LNCAP (cell line): Measurements from ENCODE around the gene FAM53A.

Experiments
- TF ChIP-seq, protein P1 (sequence below): fragments of 450-650 bp; IDR thresholded peaks from 2 replicates; pipeline ENCODE4 v1.5.1; 2017; ENCODE audit warnings: mild to moderate bottlenecking

The FAM53A gene

DNA sequence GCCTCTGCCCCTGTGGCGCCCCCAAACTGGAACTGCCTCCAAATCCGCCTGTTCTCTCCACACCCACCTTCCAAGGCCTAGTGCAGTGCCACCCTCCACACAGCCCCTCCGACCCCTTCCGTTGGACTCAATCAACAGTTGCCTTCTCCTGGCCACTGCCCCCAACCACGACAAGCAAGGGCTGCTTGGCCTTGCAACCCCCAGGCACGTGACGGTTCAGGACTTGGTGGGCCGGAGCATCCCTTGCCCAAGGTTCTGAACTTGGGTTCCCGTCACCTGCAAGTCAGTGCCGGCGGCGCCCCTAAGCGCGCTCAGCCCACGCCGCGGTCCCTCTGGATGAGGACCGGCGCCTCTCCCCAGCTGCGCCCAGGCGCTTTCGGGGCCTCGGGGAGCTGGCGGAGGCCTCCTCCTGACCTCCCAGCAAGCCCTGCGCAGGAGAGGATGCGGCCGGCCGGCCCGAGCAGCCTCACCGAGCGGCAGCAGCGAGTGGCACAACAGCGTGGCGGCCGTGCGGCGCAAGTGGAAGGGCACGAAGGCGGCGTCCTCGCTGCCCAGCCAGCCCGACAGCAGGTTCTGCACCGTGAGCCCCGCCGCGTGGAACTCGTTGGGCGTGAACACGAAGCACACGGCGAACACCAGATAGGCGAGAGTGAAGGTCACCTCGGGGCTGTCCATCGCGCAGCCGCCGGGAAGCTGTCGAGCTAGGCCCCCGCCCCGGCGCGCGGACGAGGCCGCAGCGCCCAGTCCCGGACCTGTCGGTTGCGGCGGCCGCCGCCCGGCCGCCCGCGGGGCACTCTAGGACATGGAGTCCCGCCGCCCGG is 36.3 kb upstream of the FAM53A start:
- TF ChIP-seq, protein P1, sequence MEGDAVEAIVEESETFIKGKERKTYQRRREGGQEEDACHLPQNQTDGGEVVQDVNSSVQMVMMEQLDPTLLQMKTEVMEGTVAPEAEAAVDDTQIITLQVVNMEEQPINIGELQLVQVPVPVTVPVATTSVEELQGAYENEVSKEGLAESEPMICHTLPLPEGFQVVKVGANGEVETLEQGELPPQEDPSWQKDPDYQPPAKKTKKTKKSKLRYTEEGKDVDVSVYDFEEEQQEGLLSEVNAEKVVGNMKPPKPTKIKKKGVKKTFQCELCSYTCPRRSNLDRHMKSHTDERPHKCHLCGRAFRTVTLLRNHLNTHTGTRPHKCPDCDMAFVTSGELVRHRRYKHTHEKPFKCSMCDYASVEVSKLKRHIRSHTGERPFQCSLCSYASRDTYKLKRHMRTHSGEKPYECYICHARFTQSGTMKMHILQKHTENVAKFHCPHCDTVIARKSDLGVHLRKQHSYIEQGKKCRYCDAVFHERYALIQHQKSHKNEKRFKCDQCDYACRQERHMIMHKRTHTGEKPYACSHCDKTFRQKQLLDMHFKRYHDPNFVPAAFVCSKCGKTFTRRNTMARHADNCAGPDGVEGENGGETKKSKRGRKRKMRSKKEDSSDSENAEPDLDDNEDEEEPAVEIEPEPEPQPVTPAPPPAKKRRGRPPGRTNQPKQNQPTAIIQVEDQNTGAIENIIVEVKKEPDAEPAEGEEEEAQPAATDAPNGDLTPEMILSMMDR: no peak

DNA sequence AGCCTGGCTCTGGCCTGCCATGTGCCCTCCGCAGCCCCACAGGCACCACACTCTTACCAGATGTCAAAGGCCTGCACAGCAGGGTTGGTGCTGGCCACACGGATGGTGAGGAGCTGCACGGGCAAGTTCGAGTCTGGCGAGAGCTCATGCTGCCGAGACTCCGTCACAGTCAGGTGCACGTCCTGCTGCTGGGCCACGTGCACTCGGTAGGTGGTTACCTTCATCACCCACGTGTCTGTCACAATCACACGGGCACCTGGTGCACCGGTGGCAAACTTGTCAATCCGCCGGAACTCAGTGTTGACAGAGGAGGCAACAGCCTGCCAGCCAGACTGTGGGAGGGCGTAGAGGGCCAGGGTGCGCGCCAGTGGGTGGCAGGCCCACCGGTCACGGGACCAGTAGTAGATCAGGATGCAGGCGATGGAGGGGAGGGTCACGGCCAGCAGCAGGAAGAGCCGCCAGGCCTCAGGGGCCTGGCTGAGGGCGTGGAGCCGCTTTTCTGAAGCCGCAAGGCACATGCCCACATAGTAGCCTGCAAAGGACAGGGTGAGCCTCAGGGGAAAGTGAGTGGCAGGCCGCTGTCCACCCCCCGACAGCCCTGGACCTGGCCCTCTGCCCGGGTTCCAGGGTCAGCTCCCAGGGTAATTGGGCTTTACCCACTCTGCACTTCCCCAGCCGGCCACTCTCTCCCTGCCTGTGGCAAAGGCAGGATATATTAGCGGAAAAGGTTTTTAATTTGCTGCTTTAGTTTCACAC is 34.2 kb upstream of the FAM53A start:
- TF ChIP-seq, protein P1: no peak

DNA sequence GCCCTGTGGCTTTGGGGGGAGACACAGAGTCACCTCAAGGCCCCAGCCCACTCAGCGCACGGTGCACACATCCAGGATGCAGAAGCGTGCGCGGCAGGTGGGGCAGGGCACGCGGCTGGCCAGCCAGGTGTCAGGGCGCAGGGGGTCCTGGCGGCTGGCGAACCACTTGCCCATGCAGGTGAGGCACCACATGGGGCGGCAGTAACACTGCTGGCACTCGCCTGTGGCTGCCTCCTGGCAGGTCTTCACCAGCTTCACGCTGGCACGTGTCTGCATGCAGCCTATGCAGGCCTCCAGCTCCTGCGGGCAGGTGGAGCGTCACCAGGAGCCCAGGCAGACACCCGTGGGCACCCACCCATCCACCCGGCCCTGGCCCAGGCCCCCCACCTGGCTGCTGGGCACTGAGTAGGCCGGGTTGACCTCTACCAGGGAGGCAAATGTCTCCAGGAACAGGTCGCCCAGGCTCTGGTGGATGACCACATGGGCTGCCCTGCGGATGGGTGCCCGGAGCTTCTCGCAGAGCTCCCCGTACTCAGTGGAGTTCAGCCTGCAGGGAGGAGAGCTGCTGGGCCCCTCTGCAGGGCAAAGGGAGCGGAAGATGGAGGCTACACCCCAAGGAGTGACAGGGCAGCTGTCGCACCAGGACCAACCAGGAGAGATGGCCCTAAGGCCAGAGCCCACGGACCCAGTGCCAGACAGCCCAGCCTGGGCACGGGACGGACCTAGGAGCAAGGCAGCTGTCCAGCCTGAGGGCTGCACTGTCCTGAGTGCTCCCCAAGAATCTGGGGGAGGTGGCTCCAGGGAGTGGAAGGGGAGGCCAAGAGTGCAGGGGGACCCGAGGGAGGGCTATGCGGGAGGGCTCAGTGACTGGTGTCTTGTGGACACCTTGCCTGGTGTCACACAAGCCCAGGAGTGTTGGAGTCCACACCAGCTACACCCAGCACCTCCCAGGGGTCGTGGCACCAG is 33.3 kb upstream of the FAM53A start:
- TF ChIP-seq, protein P1: no peak

DNA sequence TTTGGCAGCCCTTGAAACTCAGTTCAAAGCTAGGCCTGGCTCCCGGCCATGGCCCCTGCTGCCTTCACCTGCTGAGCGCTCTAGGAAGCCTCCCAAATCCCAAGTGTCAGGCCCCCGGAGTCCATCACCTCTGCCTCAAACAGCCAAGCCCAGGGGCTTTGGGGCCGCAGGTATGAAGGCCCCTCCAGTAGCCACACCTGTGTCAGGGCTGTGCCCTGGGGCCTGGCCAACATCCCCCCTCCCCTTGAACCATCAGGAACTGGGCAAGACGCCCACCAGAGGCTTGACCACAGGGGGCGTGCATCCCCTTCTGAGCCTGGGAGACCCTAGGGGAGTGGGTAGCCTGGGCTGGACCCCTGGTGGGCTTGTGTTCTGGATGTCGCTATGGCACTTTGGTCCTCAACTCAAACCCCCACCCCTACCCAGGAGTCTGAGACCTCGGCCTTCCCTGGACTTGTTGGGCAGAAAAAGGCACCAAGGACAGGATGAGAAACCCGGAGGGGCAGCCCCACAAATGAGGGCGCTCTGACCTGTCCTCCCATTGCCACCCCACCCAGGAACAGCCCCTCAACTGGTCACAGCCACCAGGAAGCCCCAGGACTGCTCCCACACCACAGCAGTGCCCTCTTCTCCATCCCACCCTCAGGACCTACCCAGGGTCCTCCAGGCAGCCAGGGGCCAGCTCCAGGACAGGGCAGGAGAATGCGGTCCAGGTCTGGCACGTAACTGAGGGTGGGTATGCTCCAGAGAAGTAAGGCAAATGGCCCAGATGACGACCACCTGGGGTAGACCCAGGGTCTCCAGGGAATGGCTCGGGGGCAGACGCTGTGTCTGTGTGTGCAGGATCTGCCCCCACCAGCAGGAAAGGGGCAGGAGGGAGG is 32.2 kb upstream of the FAM53A start:
- TF ChIP-seq, protein P1: no peak

DNA sequence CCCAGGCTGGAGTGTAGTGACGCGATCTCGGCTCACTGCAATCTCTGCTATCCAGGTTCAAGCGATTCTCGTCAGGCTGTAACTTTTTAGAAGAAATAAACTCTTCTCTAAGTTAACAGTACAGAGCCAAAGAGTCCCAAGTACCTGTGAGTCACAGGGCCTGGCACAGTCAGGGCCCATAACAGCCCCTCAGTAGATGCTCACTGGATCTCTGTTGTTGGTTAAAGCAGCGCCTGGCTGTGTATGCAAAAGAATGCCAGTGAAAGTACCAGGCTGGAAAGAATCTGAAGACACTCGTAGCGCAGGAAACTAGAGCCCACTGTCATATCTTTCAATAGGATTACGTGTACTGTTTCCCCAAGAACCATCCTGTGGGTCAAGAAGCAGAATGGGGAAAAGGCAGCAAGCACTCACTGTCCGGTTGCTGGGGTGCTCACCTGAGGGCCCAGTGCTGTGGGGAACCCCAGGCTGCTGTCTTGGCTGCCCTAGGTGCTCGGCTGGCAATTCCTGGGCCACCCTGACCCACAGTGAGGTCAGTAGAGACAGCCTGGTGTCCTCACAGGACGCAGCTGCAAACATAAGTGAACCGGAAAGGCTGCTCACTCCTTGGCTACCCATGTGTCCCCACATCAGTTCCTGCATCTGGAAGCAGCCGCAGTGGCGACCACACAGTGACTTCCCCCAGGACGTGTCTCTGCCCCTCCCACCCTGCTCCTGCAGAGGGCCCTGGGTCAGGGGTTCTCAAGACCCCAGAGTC is 31.1 kb upstream of the FAM53A start:
- TF ChIP-seq, protein P1: no peak

DNA sequence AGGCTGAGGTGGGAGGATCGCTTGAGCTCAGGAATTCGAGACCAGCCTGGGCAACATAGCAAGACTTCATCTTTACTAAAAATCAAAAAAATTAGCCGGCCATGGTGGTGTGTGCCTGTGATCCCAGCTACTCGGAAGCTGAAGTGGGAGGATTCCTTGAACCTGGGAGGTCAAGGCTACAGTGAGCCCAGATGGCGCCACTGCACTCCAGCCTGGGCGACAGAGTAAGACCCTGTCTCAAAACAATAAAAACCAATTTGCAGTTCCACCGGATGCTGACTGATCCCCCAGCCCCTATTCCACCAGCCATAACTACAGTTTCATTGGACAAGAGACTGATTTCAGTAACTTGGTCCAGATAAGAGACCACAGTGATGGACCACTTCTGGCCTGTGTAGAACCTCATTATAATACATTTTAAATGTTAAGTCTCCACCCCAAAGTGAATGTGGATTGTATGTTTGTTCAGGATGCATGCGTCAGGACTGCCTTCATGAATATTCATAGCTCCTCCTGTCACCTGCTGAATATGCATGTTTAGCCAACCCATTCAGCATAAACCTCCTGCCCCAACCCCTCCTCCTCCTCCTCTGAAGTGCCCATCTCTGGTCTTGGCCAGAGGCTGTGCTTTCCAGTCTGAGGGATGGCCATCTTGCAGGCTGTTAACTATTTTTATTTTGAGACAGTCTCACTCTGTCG is 30.3 kb upstream of the FAM53A start:
- TF ChIP-seq, protein P1: no peak
